8988T (cell line): ENCODE measurements around the gene VCP.

Experiments
- DNase-seq: peaks from one replicate; pipeline ENCODE4 v3.0.0; 2011

The VCP gene

GRCh38 chr9:35102769-35103659, 30.6 kb upstream of the VCP start, which contains the start of gene STOML2:
STOML2 (minus strand) TSS chr9:35103131; CDS start chr9:35103094, 37 bp downstream.
- peak; percentile 92 for DNase-seq

DNA sequence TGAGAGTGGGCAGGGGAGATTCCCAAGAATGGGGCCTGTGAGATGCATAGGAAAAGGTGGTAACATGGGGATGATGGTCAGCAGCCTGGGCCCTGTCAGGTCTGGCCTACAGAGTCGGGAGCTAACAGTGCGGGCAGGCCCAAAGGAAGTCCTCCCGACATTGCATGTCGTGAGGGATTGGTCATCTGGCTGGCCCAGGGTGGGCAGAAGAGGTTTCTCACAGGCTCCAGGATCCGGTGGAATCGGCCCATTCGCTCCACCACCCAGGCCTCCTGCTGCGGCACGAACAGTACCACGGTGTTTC, 30.0 kb upstream of the VCP start:
- no peak for DNase-seq

DNA sequence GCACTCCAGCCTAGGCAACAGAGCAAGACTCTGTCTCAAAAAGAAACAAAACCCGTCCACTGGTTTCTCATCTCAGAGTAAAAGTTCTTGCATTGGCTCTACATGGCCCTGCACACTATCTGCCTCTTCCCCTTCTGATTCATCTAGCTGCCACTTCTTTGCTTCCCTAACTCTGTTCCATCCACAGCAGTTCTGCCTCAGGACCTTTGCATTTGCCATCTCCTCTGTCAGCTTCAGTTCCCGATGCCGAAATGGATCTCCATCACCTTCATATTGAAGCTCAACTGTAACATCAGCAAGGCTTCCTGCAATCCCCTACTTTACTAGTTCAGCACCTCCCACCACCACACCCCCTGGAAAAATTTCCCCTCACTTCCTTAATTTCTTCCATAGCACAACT, 25.1 kb upstream of the VCP start:
- DNase-seq, result no peak

DNA sequence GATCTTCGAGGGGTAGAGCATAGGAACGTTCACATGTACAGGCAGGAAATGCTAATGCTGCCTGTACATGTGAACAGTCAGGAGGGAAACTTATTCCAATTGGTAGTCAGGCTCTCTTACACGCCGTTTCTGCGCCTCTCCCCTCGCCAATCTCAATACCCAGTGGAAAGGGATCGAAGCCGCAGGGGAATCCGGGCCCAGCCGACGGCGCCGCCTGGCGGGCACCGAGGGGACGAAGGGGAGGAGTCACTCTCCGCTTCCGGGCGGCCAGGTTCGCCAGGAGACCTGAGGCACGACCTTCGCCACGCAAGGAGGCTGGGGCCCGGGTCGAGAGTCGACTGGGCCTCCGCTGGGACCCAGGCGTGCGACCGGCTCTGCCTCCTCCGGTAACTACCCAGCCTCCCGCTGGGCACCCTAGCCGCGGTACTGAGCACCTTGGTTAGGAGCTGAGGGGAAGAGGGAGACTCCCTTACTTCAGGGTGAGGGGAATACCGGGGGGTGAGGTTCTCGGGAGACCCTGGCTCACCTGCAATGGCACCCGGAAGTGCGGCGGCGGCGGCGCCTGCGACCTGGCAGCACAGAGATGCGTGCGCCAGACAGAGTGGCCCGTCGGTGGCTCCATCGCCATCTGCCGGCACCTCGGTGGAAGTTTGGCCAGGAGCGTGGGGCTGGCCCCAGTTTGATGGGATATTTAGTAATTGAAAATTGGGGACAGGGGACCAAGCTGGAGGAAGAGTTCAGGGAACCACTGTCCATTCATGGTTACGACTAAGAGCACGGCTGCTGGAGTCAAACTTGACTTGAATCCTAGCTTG, 23.8 kb upstream of the VCP start, which contains the start of gene PIGO:
TSS of gene PIGO (minus strand) at position 557 of the 815 bp plus-strand sequence. CDS start 1,026 bp downstream, outside the sequence.
- peak; percentile 83 for DNase-seq

DNA sequence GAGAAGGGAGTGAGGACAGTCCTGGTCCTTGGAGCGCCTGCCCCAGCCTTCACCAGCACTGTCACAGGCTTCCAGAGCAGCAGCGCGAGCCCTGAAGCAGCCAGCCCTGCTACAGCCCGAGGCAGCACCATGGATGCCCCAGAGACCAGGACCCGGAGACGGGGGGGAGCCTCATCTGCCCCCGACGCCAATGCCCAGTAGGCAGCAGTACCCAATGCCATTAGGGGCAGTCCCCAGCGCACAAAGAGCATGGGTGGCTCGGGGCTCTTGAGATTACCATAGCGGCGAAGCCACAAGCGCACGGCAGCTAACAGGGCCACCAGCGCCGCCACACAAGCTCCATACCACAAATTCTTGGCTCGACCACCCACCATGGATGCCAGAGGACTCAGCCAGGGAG, 19.1 kb upstream of the VCP start:
- no peak for DNase-seq

GRCh38 chr9:35089434-35089833, 17.0 kb upstream of the VCP start:
- no peak for DNase-seq

DNA sequence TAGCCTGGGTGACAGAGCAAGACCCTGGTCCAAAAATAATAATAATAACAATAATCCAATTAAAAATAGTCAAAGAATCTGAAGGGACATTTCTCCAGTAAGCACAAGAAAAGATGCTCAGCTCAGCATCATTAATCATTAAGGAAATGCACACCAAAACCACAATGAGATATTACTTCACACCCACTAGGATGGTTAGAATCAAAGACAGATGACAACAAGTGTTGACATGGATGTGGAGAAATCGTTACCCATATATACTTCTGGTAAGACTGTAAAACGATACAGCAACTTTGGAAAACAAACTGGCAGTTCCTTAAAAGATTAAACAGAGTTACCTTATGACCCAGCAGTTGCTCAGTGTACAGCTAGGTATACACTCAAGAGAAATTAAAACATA, 12.7 kb upstream of the VCP start:
- no peak for DNase-seq

GRCh38 chr9:35079426-35080341, 7.3 kb upstream of the VCP start, which contains the start of gene FANCG:
FANCG (minus strand) TSS chr9:35079942; CDS start chr9:35079524, 418 bp downstream.
- peak; percentile 85 for DNase-seq

DNA sequence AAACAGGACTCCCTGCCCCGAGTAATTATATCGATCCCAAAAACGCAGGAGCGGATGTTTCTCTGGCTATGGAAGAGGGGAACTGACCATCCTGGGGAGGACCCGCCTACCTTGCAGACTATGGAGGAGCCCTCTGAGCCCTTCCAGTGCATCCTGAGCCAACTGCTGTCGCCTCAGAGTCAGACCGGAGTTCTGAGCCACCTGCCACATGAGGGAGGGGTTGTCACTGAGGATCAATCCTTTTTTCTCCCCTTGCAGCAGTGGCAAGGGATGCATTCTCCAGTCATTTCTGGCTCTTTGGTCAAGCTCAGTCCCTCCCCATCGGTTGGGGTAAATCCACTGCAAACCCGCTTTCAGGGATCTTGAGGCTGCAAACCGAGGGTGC, 6.6 kb upstream of the VCP start:
- DNase-seq, result no peak

GRCh38 chr9:35078066-35078465, 5.6 kb upstream of the VCP start:
- DNase-seq, result no peak

DNA sequence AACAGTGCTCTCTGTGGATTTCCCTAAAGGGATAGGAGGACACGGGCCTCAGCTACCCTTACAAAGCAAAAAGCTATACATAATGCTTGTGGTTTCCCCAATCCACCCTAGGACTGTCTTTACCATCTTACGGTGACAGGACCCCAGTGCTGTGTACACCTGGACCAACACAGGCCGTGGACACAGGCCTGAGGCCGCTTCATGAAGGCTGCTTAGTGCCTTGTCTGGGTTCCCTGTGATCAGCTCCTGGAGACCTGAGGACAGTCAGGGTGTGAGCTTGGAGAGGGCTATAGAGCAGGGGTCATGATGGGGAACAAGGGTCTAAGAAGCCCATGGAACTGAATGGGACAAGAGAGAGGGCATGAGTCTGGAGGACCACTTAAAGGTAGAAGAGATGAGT, 4.4 kb upstream of the VCP start:
- no peak for DNase-seq

DNA sequence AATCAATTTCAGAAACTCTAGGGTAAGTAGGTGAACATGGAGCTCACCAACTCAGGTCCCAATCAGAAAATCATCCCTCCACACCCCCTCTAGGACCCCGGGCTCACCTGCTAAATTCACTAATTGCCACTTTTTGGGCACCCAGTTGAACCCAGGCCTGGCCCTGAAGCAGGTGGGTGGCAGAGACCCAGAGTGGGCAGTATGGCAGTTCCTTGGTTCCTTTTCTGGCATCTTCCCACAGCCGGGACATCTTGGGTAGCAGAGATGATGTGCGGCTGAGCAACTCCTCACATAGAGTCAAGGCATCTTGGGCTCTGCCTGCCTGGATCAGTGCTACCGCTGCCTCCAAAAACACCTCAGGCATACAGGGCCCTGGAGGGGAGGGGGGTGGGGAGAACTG, 2.9 kb upstream of the VCP start:
- DNase-seq, result no peak

- DNase-seq, result no peak
Measured at GRCh38 chr9:35074791-35075190, 2.4 kb upstream of the VCP start.

GRCh38 chr9:35074141-35074540, 1.7 kb upstream of the VCP start:
- no peak for DNase-seq

DNA sequence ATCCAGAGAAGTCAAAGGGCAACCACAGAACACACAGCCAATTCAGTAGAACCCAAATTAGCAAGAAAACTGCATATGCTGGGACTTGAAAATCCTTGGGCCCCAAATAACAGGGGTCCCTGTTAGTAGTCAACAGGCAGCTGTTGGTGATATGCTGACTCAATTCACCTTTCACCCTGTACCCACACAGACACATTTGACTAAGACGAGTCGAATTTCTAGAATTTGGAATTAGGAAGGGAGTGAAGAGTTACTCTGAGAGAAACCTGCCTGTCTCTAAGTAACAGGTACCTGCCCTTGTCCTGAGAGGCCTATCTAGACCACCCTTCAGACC, 821 bp upstream of the VCP start:
- no peak for DNase-seq

- peak; percentile 66 for DNase-seq
Measured at GRCh38 chr9:35071814-35072460, 488 bp downstream of the VCP start.

GRCh38 chr9:35070823-35071813, 1.3 kb downstream of the VCP start:
- no peak for DNase-seq

- no peak for DNase-seq
Measured at GRCh38 chr9:35069020-35069419, 3.4 kb downstream of the VCP start.

- no peak for DNase-seq
Measured at GRCh38 chr9:35067056-35067455, 5.4 kb downstream of the VCP start.

DNA sequence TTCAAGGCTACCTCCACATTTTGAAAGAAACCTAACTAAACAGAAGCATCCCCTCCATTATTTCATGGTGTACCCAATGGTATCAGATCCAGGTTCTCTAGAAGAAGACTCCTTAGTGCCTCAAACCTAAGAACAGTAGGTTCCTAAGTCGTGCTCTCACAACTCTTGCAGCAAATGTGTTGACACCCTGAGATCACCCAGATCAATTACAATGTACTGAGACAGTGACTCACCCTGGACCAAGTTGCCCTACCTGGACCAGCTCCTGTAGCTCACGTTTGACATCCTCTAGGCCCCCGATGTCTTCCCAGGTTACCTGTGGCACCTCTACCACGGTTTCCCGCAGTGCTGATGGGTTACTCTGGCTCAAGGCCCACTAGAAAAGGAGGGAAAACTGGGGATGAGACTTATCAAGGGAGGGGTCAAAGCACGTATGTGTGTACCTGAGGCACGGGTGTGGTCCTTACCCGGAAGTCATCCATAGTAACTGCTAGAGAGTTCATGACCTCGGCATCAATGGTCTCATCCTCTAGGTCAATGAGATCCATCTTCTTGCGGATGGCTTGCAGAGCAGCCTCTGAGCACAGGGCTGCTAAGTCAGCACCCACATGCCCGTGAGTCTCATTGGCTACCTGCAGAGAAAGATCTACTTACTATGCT, 11.7 kb downstream of the VCP start:
- no peak for DNase-seq

GRCh38 chr9:35059438-35059837, 13.0 kb downstream of the VCP start:
- DNase-seq, result no peak
